GM18873 (cell line): ENCODE results near the gene IFNA7.
A peak's percentile ranks its signal among the peaks of the same experiment; 100 is the strongest.
"Not testable (repeated sequence)": the region's sequence is repeated elsewhere in the genome, so short reads cannot be mapped to it uniquely, and the experiment has no call there.

Experiments used
- ATAC-seq: cut with Tn5 transposase; IDR thresholded peaks from one replicate; pipeline ENCODE4 v1.9.1; 2021; ENCODE audit warnings: mild to moderate bottlenecking, moderate library complexity, moderate number of reproducible peaks; ENCODE audit not compliant: unreplicated experiment, low FRiP score

The IFNA7 gene

GRCh38 chr9:21182810-21183736 lies 18.9 kb downstream of the IFNA7 start:
- peak; percentile 69 for ATAC-seq

- no peak for ATAC-seq
Observed at GRCh38 chr9:21174671-21175070, 27.3 kb downstream of the IFNA7 start.

GRCh38 chr9:21172156-21172555 lies 29.8 kb downstream of the IFNA7 start:
- no peak for ATAC-seq

- no peak for ATAC-seq
Observed at GRCh38 chr9:21171351-21171750, 30.7 kb downstream of the IFNA7 start.

GRCh38 chr9:21166560-21166959 lies 35.4 kb downstream of the IFNA7 start, which contains the start of gene IFNA21:
TSS of gene IFNA21 (minus strand) at chr9:21166660. CDS start at chr9:21166612, 48 bp downstream.
- ATAC-seq: not testable (repeated sequence)

GRCh38 chr9:21165516-21165915 lies 36.5 kb downstream of the IFNA7 start:
- no peak for ATAC-seq

- ATAC-seq: peak; percentile 87
Observed at GRCh38 chr9:21160178-21160577, 41.8 kb downstream of the IFNA7 start.

GRCh38 chr9:21155501-21155900 lies 46.5 kb downstream of the IFNA7 start:
- ATAC-seq: no peak

GRCh38 chr9:21154018-21154608 lies 47.9 kb downstream of the IFNA7 start:
- ATAC-seq: peak; percentile 82

GRCh38 chr9:21153336-21154017 lies 48.5 kb downstream of the IFNA7 start:
- peak; percentile 15 for ATAC-seq
